WI38 (cell line): ENCODE results near the gene GABRA5.

Experiments used
- H3K4me3 ChIP-seq: 2 replicates; pipeline ENCODE4 v1.5.1; 2011; ENCODE audit warnings: low read depth, mild to moderate bottlenecking, control low read depth, low read length
- TF ChIP-seq, protein P1 (sequence below): IDR thresholded peaks from 2 replicates; pipeline ENCODE4 v1.5.1; 2012; ENCODE audit warnings: low read depth, mild to moderate bottlenecking, control low read depth, low read length

The GABRA5 gene

DNA sequence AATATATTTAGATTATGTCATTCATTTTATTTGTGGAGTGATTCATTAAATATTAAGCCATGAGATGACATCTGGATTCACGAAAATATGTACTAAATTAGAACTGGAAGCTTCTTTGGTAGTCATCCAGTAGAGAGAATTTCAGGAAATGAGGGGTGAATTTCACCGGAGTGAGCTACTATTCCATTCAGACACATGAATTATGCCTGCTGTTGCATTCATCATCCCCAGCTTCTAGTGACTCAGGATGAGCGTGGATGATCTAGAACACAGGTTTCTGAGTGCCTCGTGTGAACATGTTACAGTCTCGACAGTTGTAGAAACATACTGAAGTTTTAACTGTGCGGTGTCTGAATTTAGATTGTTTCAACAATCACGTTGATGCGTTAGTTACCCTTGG lies 61.2 kb downstream of the GABRA5 start:
- TF ChIP-seq, protein P1, sequence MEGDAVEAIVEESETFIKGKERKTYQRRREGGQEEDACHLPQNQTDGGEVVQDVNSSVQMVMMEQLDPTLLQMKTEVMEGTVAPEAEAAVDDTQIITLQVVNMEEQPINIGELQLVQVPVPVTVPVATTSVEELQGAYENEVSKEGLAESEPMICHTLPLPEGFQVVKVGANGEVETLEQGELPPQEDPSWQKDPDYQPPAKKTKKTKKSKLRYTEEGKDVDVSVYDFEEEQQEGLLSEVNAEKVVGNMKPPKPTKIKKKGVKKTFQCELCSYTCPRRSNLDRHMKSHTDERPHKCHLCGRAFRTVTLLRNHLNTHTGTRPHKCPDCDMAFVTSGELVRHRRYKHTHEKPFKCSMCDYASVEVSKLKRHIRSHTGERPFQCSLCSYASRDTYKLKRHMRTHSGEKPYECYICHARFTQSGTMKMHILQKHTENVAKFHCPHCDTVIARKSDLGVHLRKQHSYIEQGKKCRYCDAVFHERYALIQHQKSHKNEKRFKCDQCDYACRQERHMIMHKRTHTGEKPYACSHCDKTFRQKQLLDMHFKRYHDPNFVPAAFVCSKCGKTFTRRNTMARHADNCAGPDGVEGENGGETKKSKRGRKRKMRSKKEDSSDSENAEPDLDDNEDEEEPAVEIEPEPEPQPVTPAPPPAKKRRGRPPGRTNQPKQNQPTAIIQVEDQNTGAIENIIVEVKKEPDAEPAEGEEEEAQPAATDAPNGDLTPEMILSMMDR: no peak
- no peak overlapping the region for H3K4me3 ChIP-seq

DNA sequence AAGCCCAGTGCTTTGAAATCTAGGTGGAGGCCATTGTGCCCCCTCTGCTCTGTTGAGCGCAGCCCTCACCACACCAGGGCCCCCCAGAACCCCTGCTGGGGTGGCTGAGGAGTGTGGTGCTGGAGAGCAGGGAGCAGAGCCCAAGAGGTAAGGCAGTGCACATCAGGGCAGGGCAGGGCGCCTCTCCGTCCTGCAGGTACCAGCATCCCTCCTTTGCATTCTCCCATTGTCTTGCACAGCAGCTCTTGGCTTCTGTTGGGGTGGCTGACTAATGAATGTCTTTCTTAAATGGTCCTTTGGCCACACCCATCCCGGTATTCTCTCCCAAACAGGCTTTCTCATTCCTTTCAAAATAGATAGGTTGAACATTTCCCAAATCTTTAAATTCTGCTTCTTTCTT lies 62.7 kb downstream of the GABRA5 start:
- TF ChIP-seq, protein P1: no peak
- no peak overlapping the region for H3K4me3 ChIP-seq

DNA sequence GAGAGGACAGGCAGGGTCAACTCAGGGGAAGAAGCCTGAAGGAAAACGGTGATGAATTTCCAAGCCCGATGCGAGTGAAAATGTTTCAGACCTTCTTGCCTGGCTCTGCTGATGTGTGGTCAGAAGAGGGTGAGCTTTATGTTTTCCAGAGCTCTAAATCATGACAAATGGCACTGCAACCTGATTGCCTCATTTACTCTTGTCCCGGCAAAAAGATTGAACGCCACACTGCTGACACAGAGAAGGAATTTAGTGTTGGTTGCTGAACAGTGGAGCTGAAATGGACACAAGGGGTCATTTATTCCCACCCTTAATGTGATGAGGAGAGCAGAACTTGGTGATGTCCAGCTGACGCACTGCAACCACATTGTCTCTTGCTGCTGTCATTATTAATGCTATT lies 68.0 kb downstream of the GABRA5 start:
- TF ChIP-seq, protein P1: no peak
- H3K4me3 ChIP-seq: no peak overlapping the region

DNA sequence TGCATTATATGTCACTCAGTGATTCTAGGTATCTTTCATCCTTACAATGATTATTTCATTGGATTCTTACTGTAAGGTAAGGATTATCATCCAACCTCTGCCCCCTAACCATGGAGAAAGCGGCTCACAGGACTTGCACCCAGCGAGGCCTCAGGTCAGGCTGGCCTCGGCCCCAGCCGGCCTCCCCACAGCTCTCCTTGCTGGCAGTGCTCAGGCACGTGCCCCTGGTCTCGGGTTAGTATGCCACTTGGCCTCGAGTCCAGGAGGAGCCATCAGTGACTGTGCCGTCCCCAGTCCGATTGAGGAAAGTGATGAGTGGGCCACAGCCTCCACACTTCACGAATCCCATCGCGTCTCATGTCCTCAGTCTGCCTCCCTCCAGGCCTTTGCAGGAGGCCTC lies 68.5 kb downstream of the GABRA5 start:
- H3K4me3 ChIP-seq: no peak overlapping the region
- TF ChIP-seq, protein P1: no peak

DNA sequence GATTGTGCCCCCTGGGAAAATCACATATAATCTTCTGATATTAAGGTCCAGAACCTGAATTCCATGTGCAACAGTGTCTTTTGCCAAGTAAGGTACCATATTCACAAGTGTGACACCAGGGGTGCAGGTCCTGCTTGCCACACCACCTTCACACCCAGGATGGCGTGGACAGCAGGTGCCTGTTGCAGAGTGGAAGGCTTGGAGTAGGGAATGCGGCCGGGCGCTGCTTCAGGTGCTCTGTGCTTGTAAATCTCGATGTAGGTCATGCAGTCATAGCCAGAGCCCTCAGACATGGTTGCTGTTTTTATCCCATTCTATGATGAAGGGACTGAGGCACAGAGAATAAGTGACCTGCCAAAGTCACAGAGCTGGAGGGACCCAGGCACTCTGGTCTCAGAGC lies 69.6 kb downstream of the GABRA5 start:
- TF ChIP-seq, protein P1: no peak
- no peak overlapping the region for H3K4me3 ChIP-seq

DNA sequence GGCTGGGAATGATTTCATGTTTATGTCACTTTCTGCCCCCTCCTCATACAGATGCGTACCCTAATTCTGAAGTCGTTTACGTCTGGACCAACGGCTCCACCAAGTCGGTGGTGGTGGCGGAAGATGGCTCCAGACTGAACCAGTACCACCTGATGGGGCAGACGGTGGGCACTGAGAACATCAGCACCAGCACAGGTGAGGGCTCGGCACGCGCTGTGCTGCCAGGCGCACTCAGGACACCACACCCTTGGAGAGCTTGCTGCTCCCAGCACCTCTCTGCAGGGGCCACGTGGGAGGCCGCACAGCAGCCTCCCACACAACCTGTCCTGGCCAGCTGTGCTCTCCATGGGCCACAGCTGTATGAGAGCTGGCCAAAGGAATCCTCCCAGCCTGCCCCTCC lies 70.3 kb downstream of the GABRA5 start:
- H3K4me3 ChIP-seq: no peak overlapping the region
- TF ChIP-seq, protein P1: no peak

DNA sequence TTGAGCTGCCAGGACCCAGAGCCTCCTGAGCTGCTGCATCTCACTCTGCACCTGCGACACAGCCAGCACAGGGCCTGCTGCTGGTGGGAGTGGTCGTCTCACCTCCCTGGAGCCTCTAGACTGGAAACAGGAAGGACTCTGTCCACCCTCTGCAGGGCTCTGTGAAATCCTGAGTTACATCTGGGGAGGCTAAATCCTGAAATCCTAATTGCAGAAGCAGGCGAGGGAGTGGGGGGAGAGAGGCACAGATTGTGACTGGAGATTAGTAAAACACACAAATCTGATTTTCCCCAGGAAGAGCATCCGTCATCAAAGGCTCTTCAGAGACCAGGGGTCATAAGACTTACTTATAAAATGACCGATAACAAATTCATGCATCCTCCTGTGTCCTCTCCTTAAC lies 72.5 kb downstream of the GABRA5 start:
- H3K4me3 ChIP-seq: no peak overlapping the region
- TF ChIP-seq, protein P1: no peak
